Measurements from ENCODE around the gene SERPINA5. TPM values are rescaled to one million over a fixed set of nuclear protein-coding genes. Genes with fewer than 3 reads are reported as not detected.
"Not testable (repeated sequence)": the region's sequence is repeated elsewhere in the genome, so short reads cannot be mapped to it uniquely, and the experiment has no call there.

The SERPINA5 gene
- total RNA-seq, 1 experiment from 2014 or later: not detected

DNA sequence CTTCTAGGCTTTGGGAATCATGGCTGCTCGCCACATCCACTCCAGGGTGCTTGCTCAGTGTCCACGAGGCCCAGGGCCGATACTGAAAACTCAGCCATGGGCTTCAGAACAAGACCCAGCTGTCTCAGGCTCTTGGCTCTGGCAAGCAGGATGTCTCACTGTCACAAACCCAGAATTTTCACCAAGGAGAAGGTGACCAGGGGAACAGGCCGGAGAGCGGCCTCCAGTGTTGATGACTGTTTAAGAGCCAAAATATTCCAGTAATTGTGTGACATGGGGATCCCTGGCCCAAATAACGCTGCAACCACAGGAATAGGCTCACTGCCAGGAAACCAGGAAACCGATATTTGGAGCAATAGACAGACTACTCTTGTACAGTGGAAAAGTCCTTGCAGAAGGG, 9.8 kb upstream of the SERPINA5 start:
- DNase-seq (ENCODE audit: low spot score): peak; percentile 2
- in situ Hi-C loops (cut with HindIII; ENCODE audit: low sequenced_read_pairs): no loop called here

DNA sequence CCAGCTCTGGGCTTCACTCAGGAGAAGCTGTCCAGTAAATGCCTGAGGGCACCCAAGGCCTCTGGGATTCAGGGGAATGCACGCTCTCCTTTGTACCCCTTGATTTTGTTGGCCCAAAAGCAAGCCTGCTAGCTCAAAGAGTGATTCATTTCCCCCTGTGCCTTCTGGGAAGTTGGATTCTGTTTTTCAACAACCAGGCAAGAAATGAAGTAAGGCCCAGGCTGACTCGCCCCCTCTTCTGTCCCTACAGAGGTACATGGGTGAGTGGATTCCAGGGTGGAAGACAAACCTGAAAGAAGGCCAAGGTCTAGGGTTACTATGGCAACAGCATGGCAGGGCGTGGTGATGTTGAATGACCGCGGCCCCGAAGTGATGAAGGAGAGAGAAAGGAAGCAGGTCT, 9.3 kb upstream of the SERPINA5 start:
- in situ Hi-C loops (cut with HindIII; ENCODE audit: low sequenced_read_pairs): no loop called here
- DNase-seq (ENCODE audit: low spot score): no peak

DNA sequence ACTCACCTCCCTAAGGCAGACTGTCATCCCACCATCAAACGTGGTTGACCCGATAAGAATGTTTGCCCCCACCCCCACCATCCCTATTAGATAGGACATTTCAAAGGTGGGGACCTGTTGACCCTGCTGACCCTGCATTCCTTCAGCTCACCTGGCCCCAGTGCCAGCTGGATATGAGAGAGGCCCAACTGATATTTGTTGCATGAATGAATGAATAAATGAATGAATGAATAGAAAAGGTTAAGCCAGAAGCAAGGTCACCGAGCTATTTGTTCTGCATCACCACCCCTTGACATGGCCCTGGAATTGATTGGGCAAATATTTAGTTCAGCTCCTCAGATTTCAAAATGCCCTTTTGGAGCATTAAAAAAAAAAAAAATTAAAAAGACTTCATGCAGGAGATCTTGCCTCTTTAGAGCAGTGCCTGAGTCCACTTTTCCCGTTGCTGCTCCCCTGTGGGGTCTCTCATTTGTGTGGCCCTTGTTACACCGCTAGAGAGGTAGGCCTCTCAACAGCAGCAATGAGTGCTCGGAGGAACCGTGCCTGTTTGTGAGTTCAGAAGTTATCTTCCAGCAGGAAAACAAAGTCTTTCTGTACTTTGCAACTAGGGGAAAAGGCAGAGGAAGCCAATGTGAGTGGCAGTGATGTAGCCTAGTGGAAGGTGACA, 8.5 kb upstream of the SERPINA5 start:
- no peak for DNase-seq (ENCODE audit: low spot score)
- in situ Hi-C loops (cut with HindIII; ENCODE audit: low sequenced_read_pairs): no loop called here

- DNase-seq (ENCODE audit: low spot score): no peak
- in situ Hi-C loops (cut with HindIII; ENCODE audit: low sequenced_read_pairs): no loop called here
Observed at GRCh38 chr14:94573475-94574277, 7.5 kb upstream of the SERPINA5 start.

- no peak for DNase-seq (ENCODE audit: low spot score)
- in situ Hi-C loops (cut with HindIII; ENCODE audit: low sequenced_read_pairs): no loop called here
Observed at GRCh38 chr14:94574336-94574735, 6.9 kb upstream of the SERPINA5 start.

GRCh38 chr14:94575730-94576585, 5.3 kb upstream of the SERPINA5 start:
- in situ Hi-C loops (cut with HindIII; ENCODE audit: low sequenced_read_pairs): no loop called here
- DNase-seq (ENCODE audit: low spot score): no peak

- DNase-seq (ENCODE audit: low spot score); in situ Hi-C loops (cut with HindIII; ENCODE audit: low sequenced_read_pairs): not testable (repeated sequence)
Observed at GRCh38 chr14:94577472-94577871, 3.8 kb upstream of the SERPINA5 start.

- no peak for DNase-seq (ENCODE audit: low spot score)
- in situ Hi-C loops (cut with HindIII; ENCODE audit: low sequenced_read_pairs): no loop called here
Observed at GRCh38 chr14:94578712-94579111, 2.5 kb upstream of the SERPINA5 start.

- DNase-seq (ENCODE audit: low spot score): no peak
- in situ Hi-C loops (cut with HindIII; ENCODE audit: low sequenced_read_pairs): no loop called here
Observed at GRCh38 chr14:94582199-94582750, 1.0 kb downstream of the SERPINA5 start.

- no peak for DNase-seq (ENCODE audit: low spot score)
- in situ Hi-C loops (cut with HindIII; ENCODE audit: low sequenced_read_pairs): no loop called here
Observed at GRCh38 chr14:94582851-94583250, 1.6 kb downstream of the SERPINA5 start.

- in situ Hi-C loops (cut with HindIII; ENCODE audit: low sequenced_read_pairs): no loop called here
- no peak for DNase-seq (ENCODE audit: low spot score)
Observed at GRCh38 chr14:94583557-94583956, 2.3 kb downstream of the SERPINA5 start.

DNA sequence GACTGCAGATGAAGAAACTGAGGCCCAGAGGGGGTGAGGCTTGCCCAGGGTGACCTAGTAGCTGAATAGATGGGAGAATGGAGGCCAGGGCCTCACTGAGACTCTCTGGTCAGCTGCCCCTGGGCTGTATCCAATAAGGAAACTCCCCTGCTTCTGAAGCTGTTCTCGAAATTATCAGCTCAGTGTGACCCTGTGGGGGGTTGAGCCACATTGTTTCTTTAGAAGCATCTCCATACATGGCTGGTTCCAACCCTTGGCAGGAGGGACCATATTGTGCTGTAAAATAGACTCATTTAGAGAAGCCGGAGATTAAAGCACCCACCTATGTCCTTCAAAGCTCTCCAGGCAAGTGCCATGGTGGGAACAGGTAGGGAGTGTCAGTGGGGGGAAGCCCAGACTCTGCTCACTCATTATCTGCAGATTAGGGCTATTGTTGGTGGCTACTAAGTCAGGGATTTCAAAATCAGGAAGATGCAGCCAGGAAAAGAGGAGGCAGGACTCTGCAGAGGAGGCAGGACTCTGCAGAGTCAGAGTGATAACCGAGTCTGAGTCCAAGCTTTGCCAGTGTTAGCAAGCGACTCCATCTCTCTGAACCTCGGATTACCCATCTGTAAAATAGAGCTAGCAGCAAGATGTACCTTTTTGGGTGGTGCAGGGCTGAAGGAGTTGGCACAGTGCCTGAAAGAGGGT, 3.5 kb downstream of the SERPINA5 start:
- DNase-seq (ENCODE audit: low spot score): no peak
- in situ Hi-C loops (cut with HindIII; ENCODE audit: low sequenced_read_pairs): no loop called here

DNA sequence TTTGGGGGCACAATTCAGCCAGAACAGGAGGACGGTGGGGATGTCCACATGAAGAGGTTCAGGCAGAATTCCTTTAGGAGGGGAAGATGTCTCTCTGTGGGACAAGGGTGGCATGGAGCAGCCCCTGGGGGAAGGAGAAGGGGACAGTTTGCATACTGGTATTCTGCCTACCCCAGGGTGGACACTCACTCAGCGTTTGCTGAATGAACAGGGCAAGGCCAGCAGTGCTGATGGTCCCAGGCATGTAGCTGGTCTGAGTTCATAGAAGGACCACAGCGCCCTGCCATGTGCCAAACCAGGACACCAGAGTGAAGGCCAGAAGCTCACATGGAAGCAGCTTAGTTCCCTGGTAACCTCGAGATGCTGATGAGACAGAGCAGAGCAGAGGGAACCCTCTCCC, 5.4 kb downstream of the SERPINA5 start:
- DNase-seq (ENCODE audit: low spot score): no peak
- in situ Hi-C loops (cut with HindIII; ENCODE audit: low sequenced_read_pairs): no loop called here

GRCh38 chr14:94588311-94588710, 7.1 kb downstream of the SERPINA5 start:
- in situ Hi-C loops (cut with HindIII; ENCODE audit: low sequenced_read_pairs): no loop called here
- no peak for DNase-seq (ENCODE audit: low spot score)

DNA sequence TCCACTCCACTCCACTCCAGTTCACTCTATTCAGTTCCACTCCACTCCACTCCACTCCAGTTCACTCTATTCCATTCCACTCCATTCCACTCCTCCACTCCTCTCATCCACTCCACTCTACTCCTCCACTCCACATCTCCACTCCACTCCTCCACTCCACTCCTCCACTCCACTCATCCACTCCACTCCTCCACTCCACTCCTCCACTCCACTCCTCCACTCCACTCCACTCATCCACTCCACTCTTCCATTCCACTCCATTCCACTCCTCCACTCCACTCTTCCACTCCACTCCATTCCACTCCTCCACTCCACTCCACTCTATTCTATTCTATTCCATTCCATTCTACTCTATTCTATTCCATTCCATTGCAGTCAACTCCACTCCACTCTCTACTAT, 9.8 kb downstream of the SERPINA5 start:
- no peak for DNase-seq (ENCODE audit: low spot score)
- in situ Hi-C loops (cut with HindIII; ENCODE audit: low sequenced_read_pairs): no loop called here

- no peak for DNase-seq (ENCODE audit: low spot score)
- in situ Hi-C loops (cut with HindIII; ENCODE audit: low sequenced_read_pairs): no loop called here
Observed at GRCh38 chr14:94591871-94592270, 10.6 kb downstream of the SERPINA5 start.

DNA sequence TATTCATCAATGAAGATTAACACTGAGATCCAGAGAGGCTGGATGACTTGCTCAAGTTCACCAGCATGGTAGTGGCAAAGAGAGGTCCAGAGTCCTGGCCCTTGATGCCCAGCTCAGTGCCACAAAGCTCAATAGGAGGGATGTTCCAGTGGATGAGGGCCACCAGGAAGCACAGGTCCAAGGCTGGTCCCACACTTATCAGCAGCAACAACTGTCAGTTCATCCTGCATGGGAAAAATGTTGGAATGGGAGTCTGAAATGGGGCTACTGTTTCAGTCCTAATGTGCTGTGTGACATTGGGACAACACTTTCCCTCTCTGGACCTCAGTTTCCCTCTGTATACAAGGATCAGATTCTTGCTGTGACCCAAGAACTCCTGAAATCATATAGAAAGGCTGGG, 11.2 kb downstream of the SERPINA5 start:
- in situ Hi-C loops (cut with HindIII; ENCODE audit: low sequenced_read_pairs): no loop called here
- DNase-seq (ENCODE audit: low spot score): no peak

DNA sequence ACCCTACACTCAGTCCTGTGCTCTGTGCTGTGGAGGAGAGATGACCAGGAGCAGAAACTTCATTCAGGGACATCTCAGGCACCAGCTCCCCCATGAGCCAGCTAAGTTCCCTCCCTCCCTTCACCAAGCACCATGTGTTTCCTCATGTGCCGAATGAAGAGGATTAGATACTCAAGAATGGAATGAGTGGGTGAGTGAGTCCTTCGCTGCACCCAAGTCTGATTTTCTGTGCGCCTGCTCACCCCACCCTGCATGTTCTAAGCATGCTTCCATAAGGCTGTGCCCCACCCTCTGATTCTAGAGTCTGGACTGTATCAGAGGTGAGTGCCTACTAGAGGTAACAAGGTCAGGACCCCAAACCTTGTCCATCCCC, 12.1 kb downstream of the SERPINA5 start:
- DNase-seq (ENCODE audit: low spot score): no peak
- in situ Hi-C loops (cut with HindIII; ENCODE audit: low sequenced_read_pairs): no loop called here

DNA sequence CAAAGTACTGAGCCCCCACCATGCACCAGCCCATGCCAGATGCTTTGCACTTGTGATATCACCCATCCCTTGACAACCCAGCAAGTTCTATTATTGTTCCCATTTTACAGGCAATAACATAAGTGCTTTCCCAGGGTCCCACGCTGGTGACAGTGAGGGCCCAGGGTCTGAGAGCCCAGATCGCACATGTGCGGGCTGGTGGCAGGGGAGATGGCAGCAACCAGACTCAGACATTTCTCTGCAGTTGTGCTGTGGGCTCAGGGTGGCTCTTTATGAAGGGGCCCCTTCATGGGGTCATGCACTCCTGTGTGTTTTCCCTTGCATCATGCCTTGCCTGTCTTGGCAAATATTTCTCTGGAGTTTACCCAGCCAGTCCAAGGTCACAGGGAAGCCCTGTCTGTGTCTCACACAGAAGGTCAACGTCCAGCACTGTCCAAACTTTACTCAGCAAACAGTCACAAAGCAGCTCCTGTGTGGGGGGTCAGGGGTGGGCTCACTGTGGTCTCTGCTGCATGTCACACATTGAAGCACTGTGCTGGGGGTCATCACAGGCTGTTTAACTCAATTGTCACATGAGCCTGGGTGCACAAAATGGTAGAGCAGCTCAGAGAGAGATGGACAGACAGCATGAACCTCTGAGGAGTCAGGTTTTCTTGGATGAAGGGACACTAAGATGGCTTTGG, 12.7 kb downstream of the SERPINA5 start:
- no peak for DNase-seq (ENCODE audit: low spot score)
- in situ Hi-C loops (cut with HindIII; ENCODE audit: low sequenced_read_pairs): no loop called here
